ENCODE measurements around the gene BTBD9.

Gene BTBD9

DNA sequence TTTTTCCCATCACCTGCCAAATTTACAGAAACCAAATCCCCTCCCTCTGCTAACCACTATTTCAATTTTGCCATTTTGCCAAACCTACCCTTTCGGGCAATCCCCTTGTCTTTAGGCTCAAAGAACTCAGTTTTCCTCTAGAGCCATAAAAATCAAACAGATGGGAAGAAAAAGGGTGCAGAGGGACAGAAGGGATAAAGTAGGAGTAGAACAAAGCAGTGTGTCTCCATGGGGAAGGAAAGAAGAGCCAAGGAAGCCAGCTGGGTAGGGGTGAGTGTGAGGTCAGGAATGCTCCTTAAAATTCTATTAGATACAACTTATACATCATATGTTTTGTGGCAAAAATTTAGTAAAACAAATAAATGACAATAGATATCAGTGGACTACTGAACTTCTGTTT, 316.5 kb downstream of the BTBD9 start:
- DNase-seq = no peak

DNA sequence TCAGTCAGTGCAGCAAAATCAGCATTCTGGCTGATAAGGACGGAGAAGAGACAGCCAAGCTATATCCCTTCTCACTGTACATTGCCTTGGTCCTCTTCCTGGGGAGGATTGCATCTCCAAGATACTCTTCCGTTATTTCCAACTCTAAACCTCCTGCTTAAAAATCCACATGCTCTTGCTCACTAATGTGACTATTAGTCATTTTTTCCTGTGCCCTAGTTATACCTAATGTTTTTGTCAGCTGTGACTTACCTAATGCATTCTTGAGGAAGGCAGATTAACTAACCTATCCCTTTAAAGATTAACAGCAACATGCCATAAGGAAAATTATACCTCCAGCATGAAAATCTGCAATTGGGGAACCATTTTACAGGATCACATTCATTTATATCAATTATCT, 317.6 kb downstream of the BTBD9 start:
- DNase-seq = no peak

DNA sequence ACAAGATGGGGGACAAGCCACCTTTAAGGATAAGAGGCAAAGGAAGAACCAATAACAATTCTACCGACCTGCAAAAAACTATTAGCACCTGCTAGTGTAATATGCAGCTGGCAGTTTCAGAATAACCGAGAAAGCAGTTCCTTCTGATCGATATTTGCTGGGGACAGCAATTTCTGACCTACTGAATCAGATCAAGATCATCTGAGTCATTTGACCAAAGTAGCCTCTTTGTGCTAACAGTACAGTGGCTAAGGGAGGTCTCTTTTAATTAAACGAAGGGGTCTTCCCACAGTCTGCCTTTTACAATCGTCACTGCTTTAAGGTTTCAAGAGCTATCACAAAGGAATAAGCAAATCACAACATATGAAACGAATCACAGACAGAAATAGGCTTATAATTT, 318.9 kb downstream of the BTBD9 start:
- no peak for DNase-seq

DNA sequence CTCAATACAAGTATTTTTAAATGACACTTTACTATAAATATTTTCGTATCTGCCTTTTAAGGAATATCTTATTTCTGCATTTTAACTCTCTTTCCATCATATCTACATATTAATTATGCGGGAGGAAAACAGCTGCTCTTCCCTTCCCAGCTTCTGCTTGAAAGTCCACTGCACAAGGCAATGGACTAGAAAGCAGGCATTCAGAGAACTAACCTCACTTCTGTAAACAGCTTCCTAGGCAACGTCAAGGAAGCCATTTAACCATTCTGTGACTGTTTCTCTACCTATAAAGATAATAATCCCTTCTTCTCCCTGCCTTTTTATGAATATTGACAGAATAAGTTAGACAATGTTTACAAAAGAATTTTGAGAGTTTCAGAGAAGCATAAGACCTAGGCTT, 319.4 kb downstream of the BTBD9 start:
- DNase-seq = no peak

DNA sequence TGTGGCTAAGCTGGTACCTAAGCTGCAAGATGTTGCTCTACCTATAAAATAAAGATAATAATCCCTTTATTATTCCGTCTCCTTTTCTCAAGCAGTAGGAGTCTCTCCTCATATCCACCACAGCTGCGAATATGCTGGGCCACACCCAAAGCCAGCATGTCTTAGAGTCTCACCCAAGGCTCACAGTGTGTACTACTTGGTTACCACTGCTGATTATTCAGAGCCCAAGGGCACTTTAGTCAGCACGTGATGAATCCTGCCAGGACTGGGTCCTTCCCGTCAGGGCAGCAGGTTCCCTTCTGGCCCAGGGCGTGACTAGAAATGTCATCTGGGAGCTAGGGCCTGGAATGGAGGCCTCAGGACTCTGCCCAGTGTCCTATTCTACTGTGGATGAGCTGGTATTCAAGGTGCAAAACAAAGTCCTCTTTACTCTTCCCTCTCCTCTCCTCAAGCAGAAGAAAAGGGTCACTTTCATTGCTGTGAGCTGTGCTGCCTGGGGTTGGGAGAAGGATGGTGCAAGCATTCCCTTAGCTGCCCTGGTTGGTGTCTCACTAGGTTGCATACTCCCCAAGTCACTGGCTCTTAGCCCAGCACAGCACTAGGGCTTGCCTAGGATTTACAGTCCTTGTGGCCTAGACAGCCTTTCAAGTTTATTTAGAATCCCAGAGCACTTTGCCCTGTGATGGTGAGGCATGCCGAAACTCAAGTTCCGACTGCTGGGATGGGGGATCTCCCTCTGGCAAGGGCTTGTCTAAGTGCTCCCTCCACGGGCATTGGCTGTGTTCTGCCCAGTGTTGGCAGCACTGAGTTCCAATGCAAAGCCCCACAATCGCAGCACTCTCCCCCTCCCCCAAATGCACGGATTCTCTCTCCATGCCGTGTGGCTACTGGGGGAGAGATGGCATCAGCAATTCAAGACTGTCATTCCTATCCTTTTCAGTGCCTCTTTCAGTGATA, 320.2 kb downstream of the BTBD9 start:
- no peak for DNase-seq

DNA sequence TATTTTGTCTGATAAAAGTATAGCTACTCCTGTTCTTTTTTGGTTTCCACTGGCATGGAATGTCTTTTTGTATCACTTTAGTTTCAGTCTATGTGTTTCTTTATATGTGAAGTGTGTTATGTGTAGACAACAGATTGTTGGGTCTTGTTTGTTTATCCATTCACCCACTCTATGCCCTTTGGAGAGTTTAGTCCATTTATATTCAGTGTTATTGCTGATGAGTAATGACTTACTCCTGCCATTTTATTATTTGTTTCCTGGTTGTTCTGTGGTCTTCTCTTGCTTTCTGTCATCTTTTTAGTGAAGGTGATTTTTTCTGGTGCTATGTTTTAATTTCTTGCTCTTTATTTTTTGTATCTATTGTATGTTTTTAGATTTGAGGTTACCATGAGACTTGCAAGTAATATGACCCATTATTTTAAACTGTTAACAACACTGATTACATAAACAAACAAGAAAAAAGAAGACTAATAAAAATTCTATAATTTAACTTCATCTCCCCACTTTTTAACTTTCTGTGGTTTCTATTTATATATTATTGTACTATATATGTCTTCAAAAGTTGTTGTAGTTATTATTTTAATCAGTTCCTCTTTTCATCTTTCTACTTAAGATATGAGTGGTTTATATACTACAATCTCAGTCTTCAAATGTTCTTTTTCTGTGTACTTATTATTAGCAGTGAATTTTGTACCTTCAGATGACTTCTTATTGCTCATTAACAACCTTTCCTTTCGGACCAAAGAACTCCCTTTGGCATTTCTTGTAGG, 323.4 kb downstream of the BTBD9 start:
- DNase-seq = no peak

DNA sequence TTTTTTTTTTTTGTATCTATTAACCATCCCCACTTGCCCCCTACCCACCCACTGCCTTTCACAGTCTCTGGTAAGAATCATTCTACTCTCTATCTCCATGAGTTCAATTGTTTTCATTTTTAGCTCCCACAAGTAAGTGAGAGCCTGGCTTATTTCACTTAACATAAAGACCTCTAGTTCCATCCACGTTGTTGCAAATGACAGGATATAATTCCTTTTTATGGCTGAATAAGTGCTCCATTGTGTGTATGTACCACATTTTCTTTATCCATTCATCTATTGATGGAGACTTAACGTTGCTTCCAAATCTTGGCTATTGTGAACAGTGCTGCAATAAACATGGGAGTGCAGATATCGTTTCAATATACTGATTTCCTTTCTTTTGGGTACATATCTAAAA, 328.5 kb downstream of the BTBD9 start:
- no peak for DNase-seq

DNA sequence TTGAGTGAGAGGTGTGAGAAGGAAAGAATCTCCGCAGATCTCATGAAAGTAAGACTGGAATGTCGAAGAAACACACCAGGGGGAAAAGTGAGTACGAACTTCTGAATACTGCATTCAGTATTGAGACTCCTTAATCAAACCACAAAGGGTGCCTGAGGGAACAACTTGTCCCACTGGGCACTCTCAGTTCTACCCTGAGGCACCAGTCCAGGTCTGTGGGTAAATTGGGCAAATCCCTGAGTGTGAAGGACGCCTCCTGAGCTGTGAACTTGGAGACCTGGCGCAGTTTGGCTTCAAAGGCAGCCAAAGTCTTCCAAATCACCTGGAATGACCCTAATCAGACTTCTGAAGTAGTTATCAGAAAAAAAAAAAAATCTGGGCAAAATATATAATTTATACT, 329.7 kb downstream of the BTBD9 start:
- no peak for DNase-seq

DNA sequence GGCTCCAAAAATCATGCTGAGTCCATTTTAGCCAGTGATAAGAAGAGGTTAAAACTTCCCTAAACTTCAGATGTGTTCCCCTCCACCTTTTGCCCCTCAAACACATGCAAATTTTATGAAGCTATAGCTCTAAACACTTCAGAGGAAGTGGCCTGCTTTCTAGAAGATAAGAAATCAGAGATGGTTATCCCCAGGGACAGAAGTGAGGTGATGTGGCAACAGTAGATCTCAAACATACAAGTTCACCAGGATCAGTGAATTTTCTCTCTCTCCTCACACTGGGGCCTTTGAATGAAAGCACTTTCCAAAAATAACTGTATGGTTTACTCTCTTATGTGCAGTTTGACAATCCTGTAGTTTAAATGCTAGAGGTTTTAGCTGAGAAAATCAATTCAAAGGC, 332.0 kb downstream of the BTBD9 start:
- DNase-seq = no peak

DNA sequence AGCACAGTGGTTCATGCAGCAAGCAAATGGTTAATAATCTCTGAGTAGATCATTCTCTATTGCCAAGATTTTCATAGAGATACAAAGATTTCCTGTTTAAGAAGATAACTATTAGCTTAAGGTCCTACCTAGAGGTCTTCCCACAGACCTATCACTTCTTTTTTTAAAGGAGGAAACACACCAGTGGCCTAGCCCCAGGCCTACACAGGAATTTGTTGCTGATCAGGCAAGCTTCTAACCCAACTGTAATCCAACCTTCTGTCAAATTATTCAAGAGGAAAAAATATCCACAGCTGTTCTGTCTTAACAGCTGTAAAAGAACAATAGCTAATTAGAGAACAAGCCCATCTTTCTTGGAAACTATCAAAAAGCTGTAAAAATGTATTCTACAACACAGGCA, 332.8 kb downstream of the BTBD9 start:
- DNase-seq = no peak

DNA sequence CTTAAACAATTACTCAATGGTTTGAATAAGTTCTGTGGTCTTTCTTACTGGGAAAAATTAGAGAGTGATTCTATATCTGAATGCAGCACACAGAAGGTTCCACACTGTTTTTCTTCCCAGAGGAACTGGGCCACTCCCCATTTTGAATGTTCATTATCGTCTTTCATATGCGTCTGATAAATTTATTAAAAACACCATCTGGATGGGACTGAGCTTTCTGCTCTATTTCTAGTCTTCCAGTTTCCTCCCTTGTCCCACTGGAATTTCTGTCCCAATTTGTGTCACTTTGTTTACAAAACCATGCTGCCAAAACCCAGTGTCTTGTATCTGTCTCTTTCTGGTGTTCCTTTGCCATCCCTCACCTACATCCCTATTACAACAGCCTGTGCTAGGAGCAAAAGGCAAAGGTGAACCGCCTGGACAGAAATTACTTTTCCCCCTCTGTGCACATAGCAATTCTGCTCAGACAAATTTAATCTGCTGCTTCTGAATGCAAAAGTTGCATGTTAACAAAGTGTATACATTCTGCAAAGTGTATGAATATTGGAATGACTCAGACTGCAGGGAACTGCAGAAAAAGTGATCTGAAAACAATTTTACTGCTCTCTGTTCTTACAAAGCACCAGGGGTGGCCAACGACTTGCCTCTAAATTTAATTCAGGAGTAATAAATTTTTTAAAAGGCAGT, 333.6 kb downstream of the BTBD9 start:
- DNase-seq = no peak

DNA sequence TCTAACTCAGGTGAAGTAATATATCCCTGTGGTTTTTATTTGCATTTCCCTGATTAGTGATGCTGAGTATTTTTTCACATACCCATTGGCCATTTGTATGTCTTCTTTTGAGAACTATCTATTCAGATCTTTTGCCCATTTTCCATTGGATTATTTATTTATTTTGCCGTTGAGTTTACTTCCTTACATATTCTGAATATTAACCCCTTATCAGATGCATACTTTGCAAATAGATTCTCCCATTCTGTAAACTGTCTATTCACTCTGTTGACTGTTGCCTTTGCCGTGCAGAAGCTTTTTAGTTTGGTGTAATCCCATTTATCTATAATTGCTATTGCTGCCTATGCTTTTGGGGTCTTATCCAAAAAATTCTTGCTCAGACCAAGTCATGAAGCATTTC, 336.9 kb downstream of the BTBD9 start:
- no peak for DNase-seq

DNA sequence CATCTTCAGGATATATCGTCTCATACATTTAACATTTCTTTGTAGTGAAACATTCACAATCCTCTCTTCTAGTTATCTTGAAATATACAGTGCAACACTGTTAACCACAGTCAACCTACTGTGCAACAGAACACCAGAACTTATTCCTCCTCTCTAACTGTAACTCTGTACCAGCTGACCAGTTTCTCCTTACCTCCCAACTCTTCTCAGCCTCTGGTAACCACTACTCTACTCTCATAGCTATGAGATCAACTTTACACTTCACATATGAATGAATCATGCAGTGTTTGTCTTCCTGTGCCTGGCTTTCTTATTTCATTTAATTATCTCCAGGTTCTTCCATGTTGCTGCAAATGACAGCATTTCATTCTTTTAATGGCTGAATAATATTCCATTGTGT, 337.6 kb downstream of the BTBD9 start:
- DNase-seq = no peak

DNA sequence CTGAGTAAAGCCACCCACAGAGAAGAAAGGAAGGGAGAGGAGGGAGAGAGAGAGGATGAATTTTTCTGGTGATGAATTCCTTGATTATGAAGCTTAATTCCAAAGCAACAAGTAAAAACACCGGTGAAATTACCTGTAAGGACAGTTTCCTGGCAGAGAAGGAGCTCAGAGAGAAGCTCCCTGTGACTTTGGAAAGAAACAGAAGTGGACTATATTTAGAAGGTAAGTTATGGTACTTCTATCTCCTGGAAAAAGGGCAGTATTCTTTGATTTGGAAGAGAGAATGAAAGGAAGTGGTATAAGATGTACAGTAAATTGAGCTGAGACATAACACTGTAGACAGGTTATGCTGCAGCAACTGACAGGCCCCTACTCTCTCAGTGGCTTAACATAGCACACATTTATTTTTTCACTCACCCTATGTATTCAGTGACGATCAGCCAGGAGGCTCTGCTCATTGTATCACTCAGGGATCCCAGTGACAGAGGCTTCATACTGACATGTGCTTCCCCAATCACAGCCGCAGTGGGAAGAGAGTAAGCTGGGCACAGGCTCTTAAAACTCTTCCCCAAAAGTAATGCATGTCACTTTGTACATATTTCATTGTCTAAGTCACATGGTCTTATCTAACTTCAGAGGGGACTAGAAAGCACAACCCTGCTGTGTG, 349.5 kb downstream of the BTBD9 start:
- no peak for DNase-seq

DNA sequence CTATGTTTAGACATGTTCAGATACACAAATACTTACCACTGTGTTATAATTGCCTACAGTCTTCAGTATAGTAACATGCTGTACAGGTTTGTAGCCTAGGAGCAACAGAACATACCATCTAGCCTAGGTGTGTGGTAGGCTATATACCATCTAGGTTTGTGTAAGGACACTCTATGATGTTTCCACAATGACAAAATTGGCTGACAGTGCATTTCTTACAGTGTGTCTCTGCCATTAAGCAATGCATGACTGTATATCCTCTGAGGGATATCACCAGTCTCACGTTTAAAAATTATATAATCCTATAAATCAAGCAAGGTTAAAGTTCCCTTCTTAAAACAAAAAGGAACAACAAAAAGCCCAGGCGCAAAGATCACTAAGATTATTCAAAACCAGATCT, 352.2 kb downstream of the BTBD9 start:
- no peak for DNase-seq

DNA sequence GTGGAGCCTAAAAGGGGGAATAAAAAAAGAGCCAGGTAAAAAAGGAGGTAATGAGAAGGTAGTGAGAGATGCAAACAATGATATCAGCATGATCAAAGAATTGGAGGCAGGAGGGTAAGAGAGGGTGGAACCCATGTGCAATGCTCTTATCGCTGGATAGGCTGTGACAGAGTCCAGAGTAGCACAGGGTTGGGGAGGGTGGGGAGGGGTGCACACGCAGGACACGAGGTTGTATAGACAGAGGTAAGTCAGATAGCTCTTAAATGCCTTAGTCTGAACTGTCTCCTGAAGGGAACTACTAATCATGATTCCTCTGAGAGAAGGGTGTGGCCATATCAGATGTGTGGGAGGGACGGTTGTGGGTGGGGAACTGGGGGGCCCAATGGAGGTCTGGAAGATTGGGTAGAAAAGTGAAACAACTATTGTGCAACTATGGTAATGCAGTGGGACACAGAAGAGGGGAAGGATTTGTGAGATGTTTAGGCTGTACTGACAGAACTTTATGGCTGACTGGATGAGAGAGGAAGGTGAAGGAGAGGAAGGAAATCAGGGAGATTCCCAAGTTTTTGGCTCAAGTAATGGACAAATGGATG, 354.8 kb downstream of the BTBD9 start:
- no peak for DNase-seq

DNA sequence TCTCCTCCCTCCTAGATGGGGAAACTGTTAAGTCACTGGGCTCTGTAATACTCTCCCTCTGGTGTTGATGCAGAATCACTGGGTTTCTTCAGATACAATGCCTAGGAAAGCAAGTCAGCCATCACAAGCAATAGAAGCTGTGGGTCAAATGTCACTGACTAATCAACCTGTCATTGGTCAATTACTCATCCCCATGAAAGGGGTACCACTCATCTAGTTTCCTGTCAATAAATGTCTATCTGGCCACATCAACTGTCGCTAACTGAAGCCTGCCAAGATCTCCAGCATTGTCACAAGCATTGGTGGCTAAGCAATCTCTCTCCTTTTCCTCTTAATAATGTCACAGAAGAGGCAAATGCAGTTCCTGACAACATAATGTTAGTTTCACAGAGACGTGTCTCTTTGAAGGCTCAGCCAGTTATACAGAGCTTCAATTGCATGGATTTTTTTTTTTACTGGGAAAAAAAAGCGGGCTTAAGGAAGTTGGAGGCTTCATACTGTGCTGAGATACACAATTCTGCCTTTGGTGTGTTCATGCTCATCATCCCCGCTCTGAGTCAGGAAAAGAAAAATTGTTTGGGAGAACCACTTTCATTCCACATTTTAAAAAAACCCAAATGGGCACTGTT, 355.9 kb downstream of the BTBD9 start:
- DNase-seq = no peak

DNA sequence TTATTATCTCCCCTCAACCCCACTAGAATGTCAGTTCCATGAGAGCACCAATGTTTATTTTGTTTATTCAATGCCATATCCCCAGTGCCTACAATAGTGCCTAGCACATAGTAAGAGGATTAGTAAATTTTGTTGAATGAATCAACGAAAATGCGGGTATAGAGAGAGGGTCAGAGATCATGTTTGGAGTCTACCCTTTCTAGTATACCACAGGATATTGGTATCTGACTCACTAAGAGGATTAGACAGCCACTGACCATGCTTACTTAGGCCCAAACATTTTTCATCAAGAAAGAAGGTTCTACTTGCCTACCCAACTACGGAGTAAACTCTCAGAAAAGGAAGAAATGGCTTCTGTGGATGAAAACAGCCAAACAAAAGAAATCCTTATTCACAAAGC, 356.8 kb downstream of the BTBD9 start:
- DNase-seq = no peak

DNA sequence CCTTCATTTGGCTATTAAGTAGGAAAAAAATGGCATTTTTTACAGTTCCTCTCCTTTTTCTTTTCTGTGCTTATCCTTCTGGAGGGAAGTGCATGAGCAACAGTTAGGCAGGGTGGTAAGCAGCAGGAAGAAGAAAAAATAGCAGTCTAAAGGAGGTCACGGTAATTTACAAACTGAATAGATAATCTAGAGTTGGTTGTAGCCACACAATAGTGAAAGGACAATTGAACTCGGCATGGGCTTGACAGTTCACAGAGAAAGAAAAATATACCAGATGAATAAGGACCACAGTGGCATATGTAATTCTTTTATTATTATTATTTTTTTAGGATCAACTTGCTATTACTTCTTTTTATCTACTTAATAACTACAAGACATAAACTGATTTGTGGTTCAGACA, 358.6 kb downstream of the BTBD9 start:
- no peak for DNase-seq

DNA sequence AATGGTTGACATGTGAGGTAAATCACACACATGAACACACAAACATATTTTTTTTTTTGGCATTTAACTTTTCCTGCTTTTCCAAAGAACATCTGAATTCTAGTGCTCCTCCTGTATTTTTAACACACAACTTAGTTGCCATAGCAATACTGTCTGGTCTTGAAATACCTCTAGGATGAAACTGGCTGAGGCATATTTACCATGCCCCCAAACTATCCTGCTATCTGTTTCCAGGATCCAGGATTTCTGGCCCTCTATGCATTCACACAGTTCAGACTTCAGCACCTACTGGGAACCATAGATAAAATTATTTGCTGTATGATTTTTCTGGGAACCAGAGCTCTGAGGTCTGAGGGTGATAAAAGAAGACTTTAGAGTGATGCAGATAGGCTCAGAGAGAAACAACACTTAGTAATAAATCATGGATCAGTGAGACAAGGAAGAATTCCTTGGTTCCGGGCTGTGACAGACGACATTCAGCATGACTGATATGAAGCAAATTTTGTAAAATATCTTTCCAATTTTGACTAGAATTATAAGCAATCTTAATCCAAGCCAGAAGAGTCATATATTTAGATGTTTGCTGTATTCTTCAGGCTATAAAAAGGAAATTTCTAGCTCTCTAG, 359.7 kb downstream of the BTBD9 start:
- DNase-seq = no peak

DNA sequence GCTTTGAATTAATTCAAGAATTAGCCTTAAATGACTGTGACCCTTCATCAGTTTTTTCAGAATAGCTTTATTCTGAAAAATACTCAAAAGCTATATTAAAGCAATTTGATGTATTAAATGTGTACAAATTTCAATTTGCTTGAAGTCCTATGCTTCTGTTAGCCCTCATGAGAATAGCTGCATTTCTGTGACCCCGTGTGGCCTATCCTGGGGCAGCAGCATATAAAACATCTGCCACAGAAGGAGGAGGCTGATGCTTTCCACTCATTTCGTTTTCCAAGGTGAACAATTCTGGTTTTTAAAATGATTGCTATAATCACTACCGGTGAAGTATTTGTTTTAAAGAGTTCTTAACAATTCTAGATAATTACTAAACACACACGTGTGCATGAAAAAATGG, 360.3 kb downstream of the BTBD9 start:
- no peak for DNase-seq

DNA sequence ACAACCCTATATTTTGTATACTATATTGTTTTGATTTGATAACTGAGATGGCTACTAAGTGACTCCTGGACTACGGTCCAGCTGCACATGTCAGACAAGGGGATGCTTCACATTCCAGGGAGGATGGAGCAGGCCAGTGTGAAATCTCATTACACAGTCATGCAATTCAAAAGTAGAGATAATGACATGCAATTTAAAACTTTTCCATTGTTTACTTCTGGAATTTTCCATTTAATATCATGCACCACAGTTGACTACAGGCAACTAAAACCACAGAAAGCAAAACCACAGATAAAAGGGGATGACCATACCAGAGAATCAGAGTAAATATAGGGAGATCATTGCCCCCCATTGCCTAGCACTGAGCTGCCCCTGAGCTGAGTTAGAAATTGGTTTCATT, 366.4 kb downstream of the BTBD9 start:
- DNase-seq = no peak
